Neural progenitor cell (in vitro differentiated cells): ENCODE results near the gene USP27X.

Experiments used
- CTCF ChIP-seq: fragments of 200-600 bp; sonication (generic); IDR thresholded peaks from 2 replicates; pipeline ENCODE4 v1.5.1; 2017; ENCODE audit warnings: antibody characterized with exemption, mild to moderate bottlenecking
- EZH2 ChIP-seq: fragments of 200-600 bp; sonication (generic); IDR thresholded peaks from 2 replicates; pipeline ENCODE4 v1.6.1; 2017; ENCODE audit warnings: antibody characterized with exemption, mild to moderate bottlenecking, moderate library complexity
- EZH2phosphoT487 ChIP-seq: fragments of 200-600 bp; sonication (generic); IDR thresholded peaks from 2 replicates; pipeline ENCODE4 v1.6.1; 2017; ENCODE audit warnings: antibody characterized with exemption

GRCh38 chrX:49860867-49861535 is 18.3 kb upstream of the USP27X start:
- TF ChIP-seq CTCF: no peak
- no peak for TF ChIP-seq EZH2
- TF ChIP-seq EZH2phosphoT487: no peak
